Measurements from ENCODE around the gene NPC1L1.

DNA sequence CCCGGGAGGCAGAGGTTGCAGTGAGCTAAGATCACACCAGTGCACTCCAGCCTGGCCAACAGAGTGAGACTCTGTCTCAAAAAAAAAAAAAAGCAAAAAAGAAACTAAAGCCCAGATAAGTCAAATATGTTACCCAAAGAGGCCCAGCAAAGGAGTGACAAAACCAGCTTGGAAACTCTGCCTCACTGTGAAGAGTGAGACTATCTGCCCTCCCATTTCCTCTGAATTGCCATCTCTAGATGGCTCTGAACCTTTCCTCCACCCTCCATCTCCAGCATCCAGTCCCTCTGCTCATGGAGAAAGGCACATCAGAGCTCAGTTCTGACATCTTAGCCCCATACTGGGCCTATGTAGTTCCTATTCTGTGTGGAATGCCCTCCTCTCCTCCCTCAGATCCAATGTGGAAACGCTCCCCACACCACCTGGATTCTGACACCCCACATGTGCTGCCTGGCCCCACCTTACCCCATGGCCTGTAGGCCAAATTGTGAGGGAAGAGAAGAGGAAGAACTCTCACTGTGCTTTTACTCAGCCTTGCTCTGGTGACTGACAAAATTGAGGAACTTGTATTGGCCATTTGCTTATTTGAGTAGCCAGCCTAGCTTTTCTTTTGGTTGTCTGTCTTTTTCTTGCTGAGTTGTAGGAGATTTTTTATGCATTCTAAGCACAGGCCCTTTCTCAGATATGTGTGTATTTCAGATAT, 32.7 kb downstream of the NPC1L1 start:
- TF ChIP-seq, protein P1, sequence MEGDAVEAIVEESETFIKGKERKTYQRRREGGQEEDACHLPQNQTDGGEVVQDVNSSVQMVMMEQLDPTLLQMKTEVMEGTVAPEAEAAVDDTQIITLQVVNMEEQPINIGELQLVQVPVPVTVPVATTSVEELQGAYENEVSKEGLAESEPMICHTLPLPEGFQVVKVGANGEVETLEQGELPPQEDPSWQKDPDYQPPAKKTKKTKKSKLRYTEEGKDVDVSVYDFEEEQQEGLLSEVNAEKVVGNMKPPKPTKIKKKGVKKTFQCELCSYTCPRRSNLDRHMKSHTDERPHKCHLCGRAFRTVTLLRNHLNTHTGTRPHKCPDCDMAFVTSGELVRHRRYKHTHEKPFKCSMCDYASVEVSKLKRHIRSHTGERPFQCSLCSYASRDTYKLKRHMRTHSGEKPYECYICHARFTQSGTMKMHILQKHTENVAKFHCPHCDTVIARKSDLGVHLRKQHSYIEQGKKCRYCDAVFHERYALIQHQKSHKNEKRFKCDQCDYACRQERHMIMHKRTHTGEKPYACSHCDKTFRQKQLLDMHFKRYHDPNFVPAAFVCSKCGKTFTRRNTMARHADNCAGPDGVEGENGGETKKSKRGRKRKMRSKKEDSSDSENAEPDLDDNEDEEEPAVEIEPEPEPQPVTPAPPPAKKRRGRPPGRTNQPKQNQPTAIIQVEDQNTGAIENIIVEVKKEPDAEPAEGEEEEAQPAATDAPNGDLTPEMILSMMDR (IDR thresholded peaks at IDR 0.05): no peak
- no peak for TF ChIP-seq POLR2A (IDR thresholded peaks at IDR 0.05)

Data from esophagus squamous epithelium (tissue), 4 donors.